GM12878 (cell line): Measurements from ENCODE around the gene RAD51B. TPM values are rescaled to one million over a fixed set of nuclear protein-coding genes. Genes with fewer than 3 reads are reported as not detected.

Source experiments
- ATAC-seq: fragments of 200-7000 bp; cut with Tn5 transposase; 3 replicates; pipeline ENCODE4 v1.9.1; 2020; ENCODE audit warnings: mild to moderate bottlenecking, moderate library complexity
- BruUV-seq: library from RNA; stranded (reverse); fragments of 400-500 nt; replicated peaks from 2 replicates; lab custom pipeline; 2021; lab: Mats Ljungman, UMichigan
- CTCF ChIA-PET: fragments of 300-600 bp; sonication (Branson Sonifier 250); formaldehyde crosslinking; extraction: SDS; loops from one replicate; lab custom pipeline; 2021; ENCODE audit warnings: inconsistent platforms; lab: Yijun Ruan, JAX
- POLR2A ChIA-PET: fragments of 350-600 bp; formaldehyde crosslinking; extraction: SDS; loops from one replicate; lab custom pipeline; 2021; ENCODE audit warnings: inconsistent platforms; lab: Charles Lee
- RAD21 ChIA-PET: fragments of 300-600 bp; sonication (Branson Sonifier 250); formaldehyde crosslinking; loops from one replicate; lab custom pipeline; 2023; ENCODE audit warnings: antibody characterized with exemption; ENCODE audit not compliant: unreplicated experiment; lab: Charles Lee
- SMC1A ChIA-PET: fragments of 300-600 bp; sonication (Branson Sonifier 250); formaldehyde crosslinking; loops from one replicate; lab custom pipeline; 2023; ENCODE audit not compliant: unreplicated experiment, uncharacterized antibody; lab: Charles Lee
- DNase-seq: peaks from one replicate; pipeline ENCODE4 v3.0.0-alpha.2; 2011; ENCODE audit warnings: low read depth, low spot score
- FAIRE-seq: peaks from 3 replicates; lab custom pipeline; 2011; peaks lifted over from hg19 to GRCh38; lab: Jason Lieb, UNC
- H2AFZ ChIP-seq: 2 replicates; pipeline ENCODE4 v1.6.0; 2011; ENCODE audit warnings: low read depth, low read length, control low read depth; ENCODE audit not compliant: control insufficient read depth
- H3K27ac ChIP-seq: 2 replicates; pipeline ENCODE4 v1.5.1; 2011; ENCODE audit warnings: control low read depth; ENCODE audit not compliant: control insufficient read depth, insufficient read depth
- H3K27me3 ChIP-seq, 2 experiments: replicated peaks in 1 of 2; 2 replicates each; pipeline versions ENCODE4 v1.6.0 to v1.6.1; 2011; ENCODE audit warnings: low read length in 1 of 2; ENCODE audit not compliant: control insufficient read depth in 2 of 2, insufficient read depth in 2 of 2
- H3K36me3 ChIP-seq, 2 experiments: 2 replicates each; pipeline ENCODE4 v1.5.1; 2011; ENCODE audit warnings: low read length in 1 of 2; ENCODE audit not compliant: control insufficient read depth in 2 of 2, insufficient read depth in 2 of 2
- H3K4me1 ChIP-seq: 2 replicates; pipeline ENCODE4 v1.6.1; 2011; ENCODE audit warnings: mild to moderate bottlenecking, low read length, moderate library complexity, mixed read lengths; ENCODE audit not compliant: control insufficient read depth, insufficient read depth
- H3K4me2 ChIP-seq: 2 replicates; pipeline ENCODE4 v1.6.0; 2011; ENCODE audit warnings: control low read depth; ENCODE audit not compliant: control insufficient read depth, insufficient read depth
- H3K4me3 ChIP-seq: fragments of 200-600 bp; sonication (generic); 2 replicates; pipeline ENCODE4 v1.5.1; 2016
- H3K79me2 ChIP-seq: 2 replicates; pipeline ENCODE4 v1.6.0; 2011; ENCODE audit warnings: low read length; ENCODE audit not compliant: control insufficient read depth, insufficient read depth
- H3K9ac ChIP-seq: 2 replicates; pipeline ENCODE4 v1.8.0; 2011; ENCODE audit warnings: low read length, control low read depth, mixed read lengths; ENCODE audit not compliant: control insufficient read depth, insufficient read depth
- H3K9me3 ChIP-seq: replicated peaks from 3 replicates; pipeline ENCODE4 v1.5.1; 2011; ENCODE audit warnings: mild to moderate bottlenecking, low read length; ENCODE audit not compliant: control insufficient read depth, insufficient read depth
- H4K20me1 ChIP-seq: 2 replicates; pipeline ENCODE4 v1.6.0; 2011; ENCODE audit not compliant: control insufficient read depth, insufficient read depth
- ASH2L ChIP-seq: fragments of 300-600, 200-600 bp; sonication (generic); IDR thresholded peaks from 2 replicates; pipeline ENCODE4 v1.6.1; 2017; ENCODE audit warnings: low read depth, mild to moderate bottlenecking, borderline replicate concordance
- CBFB ChIP-seq: IDR thresholded peaks from 2 replicates; pipeline ENCODE4 v1.6.1; 2016; ENCODE audit warnings: antibody characterized with exemption, low read depth
- CHD4 ChIP-seq: fragments of 200-600 bp; sonication (generic); IDR thresholded peaks from 2 replicates; pipeline ENCODE4 v1.6.1; 2016; ENCODE audit warnings: mild to moderate bottlenecking
- MTA3 ChIP-seq: IDR thresholded peaks from 2 replicates; pipeline ENCODE4 v1.6.1; 2012; ENCODE audit warnings: low read length, inconsistent platforms, borderline replicate concordance
- MXI1 ChIP-seq: fragments of 150-350 bp; IDR thresholded peaks from 2 replicates; pipeline ENCODE4 v1.6.1; 2011; ENCODE audit warnings: low read depth, mild to moderate bottlenecking, inconsistent platforms, low read length, improper control_type of control experiment
- NBN ChIP-seq: fragments of 450-650 bp; IDR thresholded peaks from 2 replicates; pipeline ENCODE4 v1.6.1; 2016
- NR2C2 ChIP-seq: IDR thresholded peaks from 2 replicates; pipeline ENCODE4 v1.6.1; 2011; ENCODE audit warnings: borderline replicate concordance, low read depth; ENCODE audit not compliant: control insufficient read depth, insufficient read length
- PAX5 ChIP-seq: IDR thresholded peaks from 2 replicates; pipeline ENCODE4 v1.6.1; 2011; ENCODE audit warnings: low read depth, low read length, borderline replicate concordance
- PML ChIP-seq: IDR thresholded peaks from 2 replicates; pipeline ENCODE4 v1.6.1; 2012; ENCODE audit warnings: low read length, inconsistent platforms
- POLR2AphosphoS2 ChIP-seq: IDR thresholded peaks from 2 replicates; pipeline ENCODE4 v1.6.1; 2011; ENCODE audit warnings: low read depth, mild to moderate bottlenecking, low read length, improper control_type of control experiment, moderate library complexity
- RCOR1 ChIP-seq: conservative IDR thresholded peaks from 2 replicates; pipeline ENCODE4 v1.6.1; 2012; ENCODE audit warnings: low read depth, low read length, improper control_type of control experiment
- STAT1 ChIP-seq: fragments of 450-650 bp; conservative IDR thresholded peaks from 2 replicates; pipeline ENCODE4 v1.6.1; 2014; ENCODE audit warnings: antibody characterized with exemption, mild to moderate bottlenecking
- TAF1 ChIP-seq: IDR thresholded peaks from 2 replicates; pipeline ENCODE4 v1.6.1; 2011; ENCODE audit warnings: mild to moderate bottlenecking, low read depth, low read length, borderline replicate concordance
- TCF3 ChIP-seq: IDR thresholded peaks from 2 replicates; pipeline ENCODE4 v1.6.1; 2012; ENCODE audit warnings: low read depth, mild to moderate bottlenecking, low read length, borderline replicate concordance; ENCODE audit not compliant: insufficient read depth
- YY1 ChIP-seq: IDR thresholded peaks from 2 replicates; pipeline ENCODE4 v1.6.1; 2011; ENCODE audit warnings: low read depth, mild to moderate bottlenecking, low read length
- in situ Hi-C: fragments of 300-500 bp; cut with MboI; formaldehyde crosslinking; loops from 9 replicates; pipeline ENCODE4 v1.14.3; 2018; ENCODE audit warnings: mixed read lengths
- intact Hi-C: fragments of 100-400 bp; cut with micrococcal nuclease; formaldehyde crosslinking; loops from one replicate; pipeline ENCODE4 v1.14.2; 2022; ENCODE audit not compliant: unreplicated experiment
- polyA plus RNA-seq, 11 experiments: library from polyadenylated mRNA; depleted of rRNA in 4 of 11; unstranded in 6 of 11; stranded (reverse) in 5 of 11; fragments of >200 nt; fragmentation: Nextera tagmentation in 4 of 11; fragmentation: Illumina TruSeq in 1 of 11; extraction: Ambion mirVana in 4 of 11; extraction: Trizol in 1 of 11; gene quantifications; 1 replicate in 1 of 11; 2 replicates in 10 of 11; pipeline versions ENCODE4 v1.2.1 to v1.2.3, GENCODE V29; 2011 to 2016; ENCODE audit warnings: inconsistent platforms in 2 of 11, missing spikeins in 2 of 11, low read depth in 1 of 11
- total RNA-seq, 4 experiments: library from RNA; depleted of rRNA in 3 of 4; stranded (reverse); fragments of >200 nt in 3 of 4; fragmentation: Illumina TruSeq in 1 of 4; extraction: Trizol in 1 of 4; gene quantifications; 2 replicates each; pipeline versions ENCODE4 v1.2.1 to v1.2.3, GENCODE V29; 2013 to 2021
- TF ChIP-seq, protein P1 (sequence below): fragments of 450-650 bp; IDR thresholded peaks from 2 replicates; pipeline ENCODE4 v1.6.1; 2016; ENCODE audit warnings: mild to moderate bottlenecking
- TF ChIP-seq, protein P2 (sequence below): fragments of 450-650 bp; conservative IDR thresholded peaks from 2 replicates; pipeline ENCODE4 v1.6.1; 2017; ENCODE audit warnings: mild to moderate bottlenecking, moderate library complexity
- TF ChIP-seq, protein P3 (sequence below): IDR thresholded peaks from 2 replicates; pipeline ENCODE4 v1.6.1; 2011; ENCODE audit warnings: mild to moderate bottlenecking, low read depth, low read length, moderate library complexity; ENCODE audit not compliant: insufficient replicate concordance
- TF ChIP-seq, protein P4 (sequence below): fragments of 450-650 bp; IDR thresholded peaks from 2 replicates; pipeline ENCODE4 v1.6.1; 2018; ENCODE audit warnings: borderline replicate concordance, mild to moderate bottlenecking; ENCODE audit not compliant: partially characterized antibody

The RAD51B gene
- total and polyA plus RNA-seq, 10 of the 15 experiments (the other 5 are each of a cell fraction or from before 2014, with no cell fraction given) = 9.8 to 26.8 (median 21.3) TPM

DNA sequence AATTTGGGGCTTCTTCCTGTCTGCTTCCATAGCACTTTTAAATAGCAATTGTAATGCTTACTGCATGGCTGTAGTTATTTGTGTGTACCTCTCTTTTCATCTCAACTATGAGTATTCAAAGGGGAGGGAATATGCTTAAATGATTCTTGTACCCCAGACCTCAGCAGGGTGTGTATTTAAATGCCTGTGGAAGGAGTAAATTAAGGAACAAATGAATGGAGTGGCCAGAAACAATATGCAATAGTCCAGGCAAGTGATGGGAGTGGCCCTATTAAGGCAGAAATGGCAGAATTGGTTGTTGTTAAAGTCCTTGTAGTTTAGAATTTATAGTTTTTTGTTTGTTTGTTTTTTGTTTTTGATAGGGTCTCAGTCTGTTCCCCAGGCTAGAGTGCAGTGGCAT lies 1.5 kb downstream of the RAD51B start:
- CTCF ChIA-PET = no interaction called here
- no peak overlapping the region for H3K9ac ChIP-seq
- no peak for TF ChIP-seq NBN
- TF ChIP-seq MTA3 = no peak
- no peak for TF ChIP-seq YY1
- TF ChIP-seq, protein P1, sequence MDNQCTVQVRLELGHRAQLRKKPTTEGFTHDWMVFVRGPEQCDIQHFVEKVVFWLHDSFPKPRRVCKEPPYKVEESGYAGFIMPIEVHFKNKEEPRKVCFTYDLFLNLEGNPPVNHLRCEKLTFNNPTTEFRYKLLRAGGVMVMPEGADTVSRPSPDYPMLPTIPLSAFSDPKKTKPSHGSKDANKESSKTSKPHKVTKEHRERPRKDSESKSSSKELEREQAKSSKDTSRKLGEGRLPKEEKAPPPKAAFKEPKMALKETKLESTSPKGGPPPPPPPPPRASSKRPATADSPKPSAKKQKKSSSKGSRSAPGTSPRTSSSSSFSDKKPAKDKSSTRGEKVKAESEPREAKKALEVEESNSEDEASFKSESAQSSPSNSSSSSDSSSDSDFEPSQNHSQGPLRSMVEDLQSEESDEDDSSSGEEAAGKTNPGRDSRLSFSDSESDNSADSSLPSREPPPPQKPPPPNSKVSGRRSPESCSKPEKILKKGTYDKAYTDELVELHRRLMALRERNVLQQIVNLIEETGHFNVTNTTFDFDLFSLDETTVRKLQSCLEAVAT = no peak
- no peak for TF ChIP-seq TCF3
- no peak for TF ChIP-seq PML
- TF ChIP-seq, protein P2, sequence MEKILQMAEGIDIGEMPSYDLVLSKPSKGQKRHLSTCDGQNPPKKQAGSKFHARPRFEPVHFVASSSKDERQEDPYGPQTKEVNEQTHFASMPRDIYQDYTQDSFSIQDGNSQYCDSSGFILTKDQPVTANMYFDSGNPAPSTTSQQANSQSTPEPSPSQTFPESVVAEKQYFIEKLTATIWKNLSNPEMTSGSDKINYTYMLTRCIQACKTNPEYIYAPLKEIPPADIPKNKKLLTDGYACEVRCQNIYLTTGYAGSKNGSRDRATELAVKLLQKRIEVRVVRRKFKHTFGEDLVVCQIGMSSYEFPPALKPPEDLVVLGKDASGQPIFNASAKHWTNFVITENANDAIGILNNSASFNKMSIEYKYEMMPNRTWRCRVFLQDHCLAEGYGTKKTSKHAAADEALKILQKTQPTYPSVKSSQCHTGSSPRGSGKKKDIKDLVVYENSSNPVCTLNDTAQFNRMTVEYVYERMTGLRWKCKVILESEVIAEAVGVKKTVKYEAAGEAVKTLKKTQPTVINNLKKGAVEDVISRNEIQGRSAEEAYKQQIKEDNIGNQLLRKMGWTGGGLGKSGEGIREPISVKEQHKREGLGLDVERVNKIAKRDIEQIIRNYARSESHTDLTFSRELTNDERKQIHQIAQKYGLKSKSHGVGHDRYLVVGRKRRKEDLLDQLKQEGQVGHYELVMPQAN = no peak
- TF ChIP-seq POLR2AphosphoS2 = no peak
- no peak for TF ChIP-seq STAT1
- no peak for TF ChIP-seq CBFB
- no peak for TF ChIP-seq ASH2L
- TF ChIP-seq, protein P3, sequence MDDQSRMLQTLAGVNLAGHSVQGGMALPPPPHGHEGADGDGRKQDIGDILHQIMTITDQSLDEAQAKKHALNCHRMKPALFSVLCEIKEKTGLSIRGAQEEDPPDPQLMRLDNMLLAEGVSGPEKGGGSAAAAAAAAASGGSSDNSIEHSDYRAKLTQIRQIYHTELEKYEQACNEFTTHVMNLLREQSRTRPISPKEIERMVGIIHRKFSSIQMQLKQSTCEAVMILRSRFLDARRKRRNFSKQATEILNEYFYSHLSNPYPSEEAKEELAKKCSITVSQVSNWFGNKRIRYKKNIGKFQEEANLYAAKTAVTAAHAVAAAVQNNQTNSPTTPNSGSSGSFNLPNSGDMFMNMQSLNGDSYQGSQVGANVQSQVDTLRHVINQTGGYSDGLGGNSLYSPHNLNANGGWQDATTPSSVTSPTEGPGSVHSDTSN = no peak
- TF ChIP-seq PAX5 = no peak
- TF ChIP-seq NR2C2 = no peak
- no peak for TF ChIP-seq CHD4
- TF ChIP-seq MXI1 = no peak
- TF ChIP-seq, protein P4, sequence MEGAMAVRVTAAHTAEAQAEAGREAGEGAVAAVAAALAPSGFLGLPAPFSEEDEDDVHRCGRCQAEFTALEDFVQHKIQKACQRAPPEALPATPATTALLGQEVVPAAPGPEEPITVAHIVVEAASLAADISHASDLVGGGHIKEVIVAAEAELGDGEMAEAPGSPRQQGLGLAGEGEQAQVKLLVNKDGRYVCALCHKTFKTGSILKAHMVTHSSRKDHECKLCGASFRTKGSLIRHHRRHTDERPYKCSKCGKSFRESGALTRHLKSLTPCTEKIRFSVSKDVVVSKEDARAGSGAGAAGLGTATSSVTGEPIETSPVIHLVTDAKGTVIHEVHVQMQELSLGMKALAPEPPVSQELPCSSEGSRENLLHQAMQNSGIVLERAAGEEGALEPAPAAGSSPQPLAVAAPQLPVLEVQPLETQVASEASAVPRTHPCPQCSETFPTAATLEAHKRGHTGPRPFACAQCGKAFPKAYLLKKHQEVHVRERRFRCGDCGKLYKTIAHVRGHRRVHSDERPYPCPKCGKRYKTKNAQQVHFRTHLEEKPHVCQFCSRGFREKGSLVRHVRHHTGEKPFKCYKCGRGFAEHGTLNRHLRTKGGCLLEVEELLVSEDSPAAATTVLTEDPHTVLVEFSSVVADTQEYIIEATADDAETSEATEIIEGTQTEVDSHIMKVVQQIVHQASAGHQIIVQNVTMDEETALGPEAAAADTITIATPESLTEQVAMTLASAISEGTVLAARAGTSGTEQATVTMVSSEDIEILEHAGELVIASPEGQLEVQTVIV = no peak
- no peak for TF ChIP-seq RCOR1
- TF ChIP-seq TAF1 = no peak

More for the DNA sequence above, 1.5 kb downstream of the RAD51B start:
- POLR2A ChIA-PET = no interaction called here
- Histone ChIP-seq H4K20me1 (no peaks in the 10 kb centered on the region), H3K27ac (no peak overlapping the region), H3K4me3 (peak overlapping the region; percentile 85; the same call in 1 of the 2 replicates), H3K4me2 (peak overlapping the region; percentile 47), H3K9me3 (no peaks in the 10 kb centered on the region), H3K4me1 (peaks cover 10% of the 10 kb centered on the region; the same call in 1 of the 2 replicates), H3K79me2 (peaks cover 14% of the 10 kb centered on the region), H3K27me3 (no peaks in the 10 kb centered on the region), H3K36me3 (no peaks in the 10 kb centered on the region), H2AFZ (no peak overlapping the region)
- RAD21 ChIA-PET = no interaction called here
- BruUV-seq = no TSS peak
- in situ Hi-C loops = no loop called here
- intact Hi-C loops = no loop called here
- FAIRE-seq (no peak), ATAC-seq (no peak), DNase-seq (no peak)
- SMC1A ChIA-PET = interaction anchor here (1.1 to 2.2 kb wide), 3 partner anchors 15 to 29 kb away, joined by 3 to 6 read pairs (median 4); no protein-coding TSS in a partner anchor
